Measurements from ENCODE around the gene RTN4R.

Gene RTN4R

DNA sequence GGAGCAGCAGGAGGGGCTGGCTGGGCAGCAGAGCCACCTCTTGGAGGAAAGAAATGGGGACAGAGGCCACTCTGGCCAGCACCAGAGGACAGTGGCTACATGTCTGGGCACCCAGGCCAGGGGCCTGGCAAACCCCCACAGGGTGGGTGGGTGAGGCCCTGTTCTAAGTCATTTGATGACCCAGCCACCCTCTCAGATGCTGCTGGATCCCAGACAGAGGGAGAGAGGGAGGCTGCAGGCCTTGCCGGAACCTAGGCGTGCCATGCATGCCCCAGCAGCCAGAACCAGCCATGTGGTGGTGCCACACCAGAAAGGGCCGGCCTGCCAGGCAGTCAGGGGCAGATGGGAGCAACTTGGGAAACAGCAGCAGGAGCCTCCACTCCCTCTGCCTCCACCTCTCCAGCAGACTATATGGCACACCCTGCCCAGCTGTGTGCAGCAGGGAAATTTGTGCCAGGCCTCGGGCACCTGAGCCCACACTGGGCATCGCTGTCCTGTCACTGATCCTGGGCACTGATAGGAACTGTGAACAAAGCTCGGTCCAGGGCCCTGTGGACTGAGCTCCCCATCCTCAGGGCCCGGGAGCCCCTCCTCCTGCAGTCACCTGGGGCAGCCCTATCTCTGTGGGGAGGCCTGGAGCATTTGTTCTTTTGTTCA, 45.2 kb downstream of the RTN4R start:
- H3K27ac ChIP-seq, result no peak overlapping the region
- no peak overlapping the region for H3K4me3 ChIP-seq (ENCODE audit: low read depth in 1 of 2, low read length in 1 of 2)
- TF ChIP-seq, protein P1, sequence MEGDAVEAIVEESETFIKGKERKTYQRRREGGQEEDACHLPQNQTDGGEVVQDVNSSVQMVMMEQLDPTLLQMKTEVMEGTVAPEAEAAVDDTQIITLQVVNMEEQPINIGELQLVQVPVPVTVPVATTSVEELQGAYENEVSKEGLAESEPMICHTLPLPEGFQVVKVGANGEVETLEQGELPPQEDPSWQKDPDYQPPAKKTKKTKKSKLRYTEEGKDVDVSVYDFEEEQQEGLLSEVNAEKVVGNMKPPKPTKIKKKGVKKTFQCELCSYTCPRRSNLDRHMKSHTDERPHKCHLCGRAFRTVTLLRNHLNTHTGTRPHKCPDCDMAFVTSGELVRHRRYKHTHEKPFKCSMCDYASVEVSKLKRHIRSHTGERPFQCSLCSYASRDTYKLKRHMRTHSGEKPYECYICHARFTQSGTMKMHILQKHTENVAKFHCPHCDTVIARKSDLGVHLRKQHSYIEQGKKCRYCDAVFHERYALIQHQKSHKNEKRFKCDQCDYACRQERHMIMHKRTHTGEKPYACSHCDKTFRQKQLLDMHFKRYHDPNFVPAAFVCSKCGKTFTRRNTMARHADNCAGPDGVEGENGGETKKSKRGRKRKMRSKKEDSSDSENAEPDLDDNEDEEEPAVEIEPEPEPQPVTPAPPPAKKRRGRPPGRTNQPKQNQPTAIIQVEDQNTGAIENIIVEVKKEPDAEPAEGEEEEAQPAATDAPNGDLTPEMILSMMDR (IDR thresholded peaks at IDR 0.05), result no peak
- no peaks in the 10 kb centered on the region for H3K9me3 ChIP-seq
- no peaks in the 10 kb centered on the region for H3K4me1 ChIP-seq (ENCODE audit: control insufficient read depth in 1 of 2, insufficient read depth in 1 of 2, low read depth in 1 of 2, low read length in 1 of 2)
- no peaks in the 10 kb centered on the region for H3K27me3 ChIP-seq
- H3K36me3 ChIP-seq, result no peaks in the 10 kb centered on the region

DNA sequence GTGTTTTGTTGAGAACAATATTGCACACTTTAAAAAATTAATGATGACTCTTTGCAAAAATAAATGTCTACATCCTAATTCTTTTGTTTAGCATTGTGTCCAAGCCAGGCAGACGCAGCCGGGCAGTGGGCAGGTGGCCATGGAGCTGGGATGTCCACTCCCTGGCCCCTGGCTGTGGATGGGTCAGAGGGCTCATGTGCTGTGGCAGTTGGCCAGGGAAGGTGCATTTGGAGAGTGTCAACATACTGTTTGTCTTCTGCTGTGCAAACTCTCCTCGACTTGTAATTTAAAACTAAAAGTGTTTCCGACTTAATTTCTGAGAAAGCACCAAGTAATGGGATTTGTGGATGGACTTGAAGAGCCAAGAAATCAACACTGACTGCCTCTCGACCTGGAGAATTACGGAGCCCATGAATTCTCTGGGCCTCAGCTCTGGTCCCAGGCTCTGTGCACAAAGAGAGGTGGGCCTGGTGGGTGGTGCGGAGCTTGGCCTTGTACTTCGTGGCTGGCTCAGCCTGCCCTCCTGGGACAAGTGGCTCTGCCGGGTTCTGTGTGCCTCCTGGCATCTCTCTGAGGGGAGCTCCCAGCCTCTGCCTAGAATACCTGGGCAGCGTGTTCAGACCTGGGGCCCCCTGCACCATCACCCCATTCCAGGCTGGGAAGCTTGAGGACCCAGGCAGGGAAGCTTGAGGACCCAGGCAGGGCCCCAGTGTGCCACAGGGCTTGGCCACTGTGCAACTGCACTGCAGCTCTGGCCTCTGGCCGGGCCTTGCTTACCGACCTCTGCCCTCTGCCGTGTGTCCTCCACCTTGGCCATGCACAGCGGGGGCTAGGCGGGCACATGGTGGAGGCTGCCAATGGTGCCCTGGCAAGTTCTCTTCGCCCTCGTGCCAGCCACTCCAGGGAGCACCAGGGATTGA, 46.4 kb downstream of the RTN4R start:
- H3K27ac ChIP-seq, result no peak overlapping the region
- no peaks in the 10 kb centered on the region for H3K4me1 ChIP-seq (ENCODE audit: control insufficient read depth in 1 of 2, insufficient read depth in 1 of 2, low read depth in 1 of 2, low read length in 1 of 2)
- H3K27me3 ChIP-seq, result no peaks in the 10 kb centered on the region
- H3K36me3 ChIP-seq, result no peaks in the 10 kb centered on the region
- no peaks in the 10 kb centered on the region for H3K9me3 ChIP-seq
- no peak overlapping the region for H3K4me3 ChIP-seq (ENCODE audit: low read depth in 1 of 2, low read length in 1 of 2)
- TF ChIP-seq, protein P1 (IDR thresholded peaks at IDR 0.05), result no peak

DNA sequence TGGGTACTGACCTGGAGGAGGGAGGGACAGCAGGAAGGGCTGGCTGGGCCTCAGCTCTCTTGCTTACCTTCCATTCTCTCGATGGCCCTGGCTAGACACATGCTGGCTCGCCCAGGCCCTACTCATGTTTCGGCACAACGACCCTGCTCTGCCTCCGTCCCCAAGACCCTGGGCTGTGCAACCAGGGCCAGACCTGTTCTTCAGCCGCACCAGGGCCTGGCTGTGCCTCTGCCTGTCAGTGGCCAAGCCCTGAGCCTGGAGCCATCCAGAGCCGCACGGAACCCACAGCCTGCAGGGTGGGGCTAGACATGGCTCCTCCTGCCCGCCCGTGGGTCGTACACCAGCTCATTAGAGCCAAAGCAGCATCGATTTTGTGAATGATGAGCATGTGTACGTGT, 47.5 kb downstream of the RTN4R start:
- H3K27ac ChIP-seq, result no peak overlapping the region

DNA sequence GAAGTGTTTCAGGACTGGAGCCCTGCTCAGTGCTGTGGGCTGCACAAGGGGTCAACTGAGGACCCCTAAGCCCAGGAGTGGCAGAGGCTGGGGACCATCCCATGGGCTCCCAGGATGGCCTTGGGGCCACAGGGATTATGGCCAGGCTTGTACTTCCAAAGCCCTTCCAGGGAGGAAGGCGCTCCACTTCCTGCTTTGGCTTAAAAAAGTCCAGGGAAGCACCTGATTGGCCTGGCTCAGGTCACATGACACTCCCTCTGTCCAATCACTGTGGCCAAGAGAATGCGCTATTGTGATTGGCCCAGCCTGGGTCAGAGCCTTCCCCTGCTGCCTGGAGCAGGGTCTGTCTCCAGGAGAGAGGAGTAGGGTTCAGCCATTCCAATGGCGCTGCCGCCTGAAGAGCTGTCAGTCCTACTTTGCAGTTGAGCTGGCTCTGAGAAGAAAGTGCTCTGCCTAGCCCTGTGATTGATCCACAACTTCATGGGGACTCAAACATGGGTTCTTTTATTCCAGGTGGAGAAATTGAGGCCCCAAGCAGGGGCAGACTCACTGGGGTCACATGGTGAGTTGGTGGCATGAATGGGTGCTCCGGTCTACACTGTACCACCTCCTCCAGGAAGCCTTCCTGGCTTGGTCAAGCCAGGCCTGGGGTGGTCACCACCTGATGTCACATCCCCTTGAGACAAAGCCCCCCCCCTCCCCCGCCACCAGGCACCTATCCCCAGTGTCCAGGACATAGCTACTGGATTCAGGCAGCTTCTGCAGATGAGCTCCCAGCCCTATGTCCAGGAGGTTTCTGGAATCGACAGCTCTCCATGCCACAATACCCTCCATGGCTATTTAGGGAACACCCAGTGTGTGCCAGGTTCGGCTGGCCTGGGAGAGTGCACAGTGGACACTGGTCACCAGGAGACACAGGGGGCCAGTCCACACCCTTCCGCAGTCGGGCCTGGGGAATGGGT, 48.2 kb downstream of the RTN4R start:
- no peaks in the 10 kb centered on the region for H3K36me3 ChIP-seq
- H3K4me3 ChIP-seq (ENCODE audit: low read depth in 1 of 2, low read length in 1 of 2), result no peak overlapping the region
- no peaks in the 10 kb centered on the region for H3K27me3 ChIP-seq
- no peaks in the 10 kb centered on the region for H3K9me3 ChIP-seq
- no peaks in the 10 kb centered on the region for H3K4me1 ChIP-seq (ENCODE audit: control insufficient read depth in 1 of 2, insufficient read depth in 1 of 2, low read depth in 1 of 2, low read length in 1 of 2)
- H3K27ac ChIP-seq, result no peak overlapping the region
- TF ChIP-seq, protein P1 (IDR thresholded peaks at IDR 0.05), result no peak

More for the DNA sequence above, 47.5 kb downstream of the RTN4R start:
- TF ChIP-seq, protein P1 (IDR thresholded peaks at IDR 0.05), result no peak
- no peaks in the 10 kb centered on the region for H3K36me3 ChIP-seq
- H3K27me3 ChIP-seq, result no peaks in the 10 kb centered on the region
- H3K4me3 ChIP-seq (ENCODE audit: low read depth in 1 of 2, low read length in 1 of 2), result no peak overlapping the region
- H3K9me3 ChIP-seq, result no peaks in the 10 kb centered on the region
- H3K4me1 ChIP-seq (ENCODE audit: control insufficient read depth in 1 of 2, insufficient read depth in 1 of 2, low read depth in 1 of 2, low read length in 1 of 2), result no peaks in the 10 kb centered on the region

DNA sequence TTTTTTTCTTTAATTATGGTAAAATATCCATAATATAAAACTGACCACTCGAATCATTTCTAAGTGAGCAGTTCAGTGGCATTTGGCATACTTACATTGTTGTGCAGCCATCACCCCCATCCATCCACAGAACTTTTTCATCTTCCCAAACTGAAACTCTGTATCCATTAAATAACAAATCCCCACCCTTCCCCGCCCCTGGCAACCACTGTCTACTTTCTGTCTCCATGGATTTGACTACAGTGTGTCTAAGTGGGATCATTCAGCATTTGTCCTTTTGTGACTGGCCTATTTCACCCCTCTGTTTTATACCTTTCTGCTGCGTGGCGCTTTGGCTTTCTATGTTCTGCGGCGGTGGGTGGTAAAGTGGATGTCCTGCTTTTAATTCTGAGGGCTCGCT, 49.1 kb downstream of the RTN4R start:
- Histone ChIP-seq H3K36me3 (no peaks in the 10 kb centered on the region), H3K4me1 (ENCODE audit: control insufficient read depth in 1 of 2, insufficient read depth in 1 of 2, low read depth in 1 of 2, low read length in 1 of 2) (no peaks in the 10 kb centered on the region), H3K27me3 (no peaks in the 10 kb centered on the region), H3K27ac (no peak overlapping the region), H3K4me3 (ENCODE audit: low read depth in 1 of 2, low read length in 1 of 2) (no peak overlapping the region), H3K9me3 (no peaks in the 10 kb centered on the region)
- TF ChIP-seq, protein P1 (IDR thresholded peaks at IDR 0.05), result no peak

Measured in neutrophil (primary cell).